Activated naive CD8-positive, alpha-beta T cell (primary cell): ENCODE data around the gene ARL16.

Source experiments
- H3K27ac Mint-ChIP-seq: one replicate; pipeline ENCODE4 v1.8.0; 2021; ENCODE audit warnings: mixed read lengths
- H3K27me3 Mint-ChIP-seq: one replicate; pipeline ENCODE4 v1.8.0; 2021; ENCODE audit warnings: mixed read lengths
- H3K36me3 Mint-ChIP-seq: one replicate; pipeline ENCODE4 v1.8.0; 2021; ENCODE audit warnings: mixed read lengths
- H3K4me1 Mint-ChIP-seq: one replicate; pipeline ENCODE4 v1.8.0; 2021; ENCODE audit warnings: low read depth, mixed read lengths
- H3K4me3 Mint-ChIP-seq: one replicate; pipeline ENCODE4 v1.8.0; 2021; ENCODE audit warnings: mild to moderate bottlenecking, mixed read lengths
- H3K9me3 Mint-ChIP-seq: one replicate; pipeline ENCODE4 v1.8.0; 2021; ENCODE audit warnings: low read depth, mixed read lengths

The ARL16 gene

GRCh38 chr17:81683584-81684441 is at the start of gene ARL16, which contains the start of gene HGS:
ARL16 (minus strand) TSS chr17:81683797; CDS start chr17:81683753, 44 bp downstream.
HGS (plus strand) TSS chr17:81684011; CDS start chr17:81684067, 56 bp downstream.
- Mint-ChIP-seq H3K27ac (peak within 1 kb of the TSS; percentile 92), H3K36me3 (peaks cover 2% of the 10 kb centered on the region), H3K4me1 (peaks cover 29% of the 10 kb centered on the region), H3K4me3 (peak within 1 kb of the TSS; percentile 92), H3K9me3 (no peaks in the 10 kb centered on the region), H3K27me3 (no peaks in the 10 kb centered on the region)

- H3K4me1 Mint-ChIP-seq, result no peaks in the 10 kb centered on the region
- no peak overlapping the region for H3K4me3 Mint-ChIP-seq
- H3K36me3 Mint-ChIP-seq, result no peaks in the 10 kb centered on the region
- H3K9me3 Mint-ChIP-seq, result no peaks in the 10 kb centered on the region
- no peak overlapping the region for H3K27ac Mint-ChIP-seq
- peaks cover 8% of the 10 kb centered on the region for H3K27me3 Mint-ChIP-seq
Measured at GRCh38 chr17:81727324-81728031, 43.9 kb upstream of the ARL16 start.

GRCh38 chr17:81726004-81726403 is 42.4 kb upstream of the ARL16 start:
- no peaks in the 10 kb centered on the region for H3K36me3 Mint-ChIP-seq
- H3K4me3 Mint-ChIP-seq, result no peak overlapping the region
- H3K27ac Mint-ChIP-seq, result no peak overlapping the region
- no peaks in the 10 kb centered on the region for H3K4me1 Mint-ChIP-seq
- H3K27me3 Mint-ChIP-seq, result peaks cover 7% of the 10 kb centered on the region
- H3K9me3 Mint-ChIP-seq, result no peaks in the 10 kb centered on the region

- Mint-ChIP-seq H3K4me1 (no peaks in the 10 kb centered on the region), H3K36me3 (no peaks in the 10 kb centered on the region), H3K27me3 (peaks cover 6% of the 10 kb centered on the region), H3K27ac (no peak overlapping the region), H3K9me3 (no peaks in the 10 kb centered on the region), H3K4me3 (no peak overlapping the region)
Measured at GRCh38 chr17:81725439-81725838, 41.8 kb upstream of the ARL16 start.

GRCh38 chr17:81723651-81724209 is 40.1 kb upstream of the ARL16 start:
- H3K4me3 Mint-ChIP-seq, result no peak overlapping the region
- H3K9me3 Mint-ChIP-seq, result no peaks in the 10 kb centered on the region
- peaks cover 6% of the 10 kb centered on the region for H3K27me3 Mint-ChIP-seq
- H3K36me3 Mint-ChIP-seq, result no peaks in the 10 kb centered on the region
- H3K27ac Mint-ChIP-seq, result no peak overlapping the region
- no peaks in the 10 kb centered on the region for H3K4me1 Mint-ChIP-seq

GRCh38 chr17:81722184-81723120 is 38.9 kb upstream of the ARL16 start:
- Mint-ChIP-seq H3K27ac (no peak overlapping the region), H3K36me3 (no peaks in the 10 kb centered on the region), H3K4me3 (no peak overlapping the region), H3K9me3 (no peaks in the 10 kb centered on the region), H3K4me1 (no peaks in the 10 kb centered on the region), H3K27me3 (peaks cover 6% of the 10 kb centered on the region)

GRCh38 chr17:81720267-81721071 is 36.9 kb upstream of the ARL16 start:
- Mint-ChIP-seq H3K27me3 (peaks cover 2% of the 10 kb centered on the region), H3K4me3 (no peak overlapping the region), H3K27ac (no peak overlapping the region), H3K4me1 (no peaks in the 10 kb centered on the region), H3K9me3 (no peaks in the 10 kb centered on the region), H3K36me3 (no peaks in the 10 kb centered on the region)

GRCh38 chr17:81719410-81720266 is 36.0 kb upstream of the ARL16 start:
- no peaks in the 10 kb centered on the region for H3K36me3 Mint-ChIP-seq

GRCh38 chr17:81717766-81718089 is 34.1 kb upstream of the ARL16 start:
- no peak overlapping the region for H3K4me3 Mint-ChIP-seq
- no peaks in the 10 kb centered on the region for H3K9me3 Mint-ChIP-seq
- no peak overlapping the region for H3K27ac Mint-ChIP-seq
- H3K4me1 Mint-ChIP-seq, result peaks cover 3% of the 10 kb centered on the region
- no peaks in the 10 kb centered on the region for H3K27me3 Mint-ChIP-seq
- H3K36me3 Mint-ChIP-seq, result no peaks in the 10 kb centered on the region

More at GRCh38 chr17:81719410-81720266, 36.0 kb upstream of the ARL16 start:
- Mint-ChIP-seq H3K4me1 (no peaks in the 10 kb centered on the region), H3K4me3 (no peak overlapping the region), H3K27me3 (peaks cover 2% of the 10 kb centered on the region), H3K27ac (no peak overlapping the region), H3K9me3 (no peaks in the 10 kb centered on the region)

GRCh38 chr17:81717049-81717765 is 33.6 kb upstream of the ARL16 start:
- Mint-ChIP-seq H3K27ac (no peak overlapping the region), H3K36me3 (no peaks in the 10 kb centered on the region), H3K4me1 (peaks cover 4% of the 10 kb centered on the region), H3K4me3 (no peak overlapping the region), H3K9me3 (no peaks in the 10 kb centered on the region), H3K27me3 (no peaks in the 10 kb centered on the region)

- no peak overlapping the region for H3K4me3 Mint-ChIP-seq
- H3K27ac Mint-ChIP-seq, result no peak overlapping the region
- no peaks in the 10 kb centered on the region for H3K9me3 Mint-ChIP-seq
- H3K27me3 Mint-ChIP-seq, result no peaks in the 10 kb centered on the region
- peaks cover 4% of the 10 kb centered on the region for H3K4me1 Mint-ChIP-seq
- no peaks in the 10 kb centered on the region for H3K36me3 Mint-ChIP-seq
Measured at GRCh38 chr17:81716674-81716996, 33.0 kb upstream of the ARL16 start.

- Mint-ChIP-seq H3K4me3 (no peak overlapping the region), H3K27me3 (no peaks in the 10 kb centered on the region), H3K4me1 (peaks cover 4% of the 10 kb centered on the region), H3K9me3 (no peaks in the 10 kb centered on the region), H3K36me3 (no peaks in the 10 kb centered on the region), H3K27ac (no peak overlapping the region)
Measured at GRCh38 chr17:81715872-81716673, 32.5 kb upstream of the ARL16 start.
